PC-3 (cell line): ENCODE data around the gene PARP3. TPM values are rescaled to one million over a fixed set of nuclear protein-coding genes. Genes with fewer than 3 reads are reported as not detected.

Experiments used
- ATAC-seq: fragments of 200-7000 bp; cut with Tn5 transposase; 2 replicates; pipeline ENCODE4 v1.9.1; 2020; ENCODE audit warnings: mild to moderate bottlenecking, moderate library complexity
- BruUV-seq: library from RNA; stranded (reverse); fragments of 400-500 nt; replicated peaks from 2 replicates; lab custom pipeline; 2021; lab: Mats Ljungman, UMichigan
- CTCF ChIA-PET: fragments of 300-600 bp; sonication (Branson Sonifier 250); formaldehyde crosslinking; loops from one replicate; lab custom pipeline; 2022; ENCODE audit warnings: antibody characterized with exemption; lab: Charles Lee
- POLR2A ChIA-PET: fragments of 300-600 bp; sonication (Branson Sonifier 250); formaldehyde crosslinking; loops from one replicate; lab custom pipeline; 2022; ENCODE audit warnings: antibody characterized with exemption; ENCODE audit not compliant: unreplicated experiment; lab: Charles Lee
- DNase-seq: peaks from one replicate; pipeline ENCODE4 v3.0.0-alpha.2; 2015
- H2AFZ ChIP-seq: fragments of 300-600 bp; sonication (generic); 2 replicates; pipeline ENCODE4 v1.6.0; 2016; ENCODE audit warnings: antibody characterized with exemption, low read length
- H3F3A ChIP-seq: fragments of 300-600 bp; sonication (generic); one replicate; pipeline ENCODE4 v1.6.0; 2017; ENCODE audit warnings: antibody characterized with exemption, low read length, control low read depth, mild to moderate bottlenecking; ENCODE audit not compliant: unreplicated experiment
- H3K27ac ChIP-seq: fragments of 300-600 bp; sonication (generic); 2 replicates; pipeline ENCODE4 v1.5.1; 2016; ENCODE audit warnings: mild to moderate bottlenecking, low read length
- H3K27me3 ChIP-seq: fragments of 300-600 bp; sonication (generic); 2 replicates; pipeline ENCODE4 v1.6.1; 2016; ENCODE audit warnings: low read length, mixed read lengths
- H3K36me3 ChIP-seq: fragments of 300-600 bp; sonication (generic); 2 replicates; pipeline ENCODE4 v1.6.1; 2016; ENCODE audit warnings: low read depth, mixed run types, low read length, mixed read lengths
- H3K4me1 ChIP-seq: fragments of 300-600 bp; sonication (generic); 2 replicates; pipeline ENCODE4 v1.5.1; 2016; ENCODE audit warnings: low read length; ENCODE audit not compliant: insufficient read depth
- H3K4me2 ChIP-seq: fragments of 300-600 bp; sonication (generic); 2 replicates; pipeline ENCODE4 v1.6.0; 2016; ENCODE audit warnings: low read length
- H3K4me3 ChIP-seq: fragments of 300-600 bp; sonication (generic); 2 replicates; pipeline ENCODE4 v1.5.1; 2016; ENCODE audit warnings: mild to moderate bottlenecking, low read length, mixed read lengths
- H3K79me2 ChIP-seq: fragments of 300-600 bp; sonication (generic); 2 replicates; pipeline ENCODE4 v1.6.1; 2017; ENCODE audit warnings: low read length, mixed read lengths
- H3K9ac ChIP-seq: fragments of 300-600 bp; sonication (generic); 2 replicates; pipeline ENCODE4 v1.6.0; 2016; ENCODE audit warnings: mild to moderate bottlenecking, low read length
- H3K9me2 ChIP-seq: fragments of 300-600 bp; sonication (generic); replicated peaks from 2 replicates; pipeline ENCODE4 v1.6.1; 2016; ENCODE audit warnings: mixed run types, low read length, mixed read lengths
- H3K9me3 ChIP-seq: fragments of 300-600 bp; sonication (generic); 2 replicates; pipeline ENCODE4 v1.6.1; 2016; ENCODE audit warnings: low read length, mixed read lengths
- H4K20me1 ChIP-seq: fragments of 300-600 bp; sonication (generic); 2 replicates; pipeline ENCODE4 v1.6.1; 2016; ENCODE audit warnings: low read length, mixed read lengths
- CTCF ChIP-seq: fragments of 300-600 bp; sonication (generic); conservative IDR thresholded peaks from 2 replicates; pipeline ENCODE4 v1.5.1; 2017; ENCODE audit warnings: antibody characterized with exemption, low read depth, mild to moderate bottlenecking, low read length
- EZH2 ChIP-seq: fragments of 300-600 bp; sonication (generic); IDR thresholded peaks from one replicate; pipeline ENCODE4 v1.6.1; 2017; ENCODE audit warnings: antibody characterized with exemption, mild to moderate bottlenecking, low read length; ENCODE audit not compliant: unreplicated experiment
- EZH2phosphoT487 ChIP-seq: fragments of 300-600 bp; sonication (generic); IDR thresholded peaks from 2 replicates; pipeline ENCODE4 v1.6.1; 2018; ENCODE audit warnings: mild to moderate bottlenecking, antibody characterized with exemption, low read length, borderline replicate concordance
- intact Hi-C: fragments of 100-400 bp; cut with micrococcal nuclease; formaldehyde crosslinking; loops from 2 replicates; pipeline ENCODE4 v1.9.0; 2023
- total RNA-seq: library from RNA; depleted of rRNA; stranded (reverse); fragments of >200 nt; gene quantifications from 2 replicates; pipeline ENCODE4 v1.2.3, GENCODE V29; 2014

Gene PARP3
- total RNA-seq, 1 experiment from 2014 or later = 19.3 TPM

- ChIA-PET POLR2A (no interaction called here), CTCF (no interaction called here)
- Histone ChIP-seq H3K9ac (no peak overlapping the region), H3K9me3 (no peaks in the 10 kb centered on the region), H3K4me2 (no peak overlapping the region), H2AFZ (no peak overlapping the region), H4K20me1 (no peaks in the 10 kb centered on the region), H3K79me2 (no peaks in the 10 kb centered on the region), H3K27me3 (no peaks in the 10 kb centered on the region), H3K27ac (no peak overlapping the region), H3K4me1 (no peaks in the 10 kb centered on the region), H3K36me3 (peaks cover 45% of the 10 kb centered on the region), H3K4me3 (no peak overlapping the region), H3F3A (no peaks in the 10 kb centered on the region), H3K9me2 (no peaks in the 10 kb centered on the region)
- DNase-seq (no peak), ATAC-seq (no peak)
- intact Hi-C loops = no loop called here
- no TSS peak for BruUV-seq
- no peak for TF ChIP-seq EZH2phosphoT487
- TF ChIP-seq EZH2 = no peak
- TF ChIP-seq CTCF = no peak
These were observed 9.4 kb upstream of the PARP3 start for GRCh38 chr3:51932471-51933370.

- TF ChIP-seq CTCF = no peak
- TF ChIP-seq EZH2phosphoT487 = no peak
- no peak for TF ChIP-seq EZH2
- no peak overlapping the region for H3K4me3 ChIP-seq
- BruUV-seq = no TSS peak
- H3K9ac ChIP-seq = no peak overlapping the region
- no peaks in the 10 kb centered on the region for H3K9me2 ChIP-seq
- H3K79me2 ChIP-seq = peaks cover 9% of the 10 kb centered on the region
- no peaks in the 10 kb centered on the region for H3K27me3 ChIP-seq
- peaks cover 3% of the 10 kb centered on the region; the same call in 1 of the 2 replicates for H4K20me1 ChIP-seq
- H3F3A ChIP-seq = no peaks in the 10 kb centered on the region
- ChIA-PET CTCF (no interaction called here), POLR2A (no interaction called here)
- intact Hi-C loops = no loop called here
- H3K36me3 ChIP-seq = peaks cover 51% of the 10 kb centered on the region
- H2AFZ ChIP-seq = no peak overlapping the region
- H3K9me3 ChIP-seq = no peaks in the 10 kb centered on the region
- DNase-seq = no peak
- no peak for ATAC-seq
- no peak overlapping the region for H3K27ac ChIP-seq
- no peaks in the 10 kb centered on the region for H3K4me1 ChIP-seq
- no peak overlapping the region for H3K4me2 ChIP-seq
These were observed 8.6 kb upstream of the PARP3 start for GRCh38 chr3:51933471-51934138.
